NCI-H69 (cell line): ENCODE measurements around the gene NDUFAB1.
"Not testable (repeated sequence)": the region's sequence is repeated elsewhere in the genome, so short reads cannot be mapped to it uniquely, and the experiment has no call there.

Source experiments
- DNase-seq: peaks from one replicate; lab custom pipeline; 2025; lab: John Stamatoyannopoulos, UW

Gene NDUFAB1

DNA sequence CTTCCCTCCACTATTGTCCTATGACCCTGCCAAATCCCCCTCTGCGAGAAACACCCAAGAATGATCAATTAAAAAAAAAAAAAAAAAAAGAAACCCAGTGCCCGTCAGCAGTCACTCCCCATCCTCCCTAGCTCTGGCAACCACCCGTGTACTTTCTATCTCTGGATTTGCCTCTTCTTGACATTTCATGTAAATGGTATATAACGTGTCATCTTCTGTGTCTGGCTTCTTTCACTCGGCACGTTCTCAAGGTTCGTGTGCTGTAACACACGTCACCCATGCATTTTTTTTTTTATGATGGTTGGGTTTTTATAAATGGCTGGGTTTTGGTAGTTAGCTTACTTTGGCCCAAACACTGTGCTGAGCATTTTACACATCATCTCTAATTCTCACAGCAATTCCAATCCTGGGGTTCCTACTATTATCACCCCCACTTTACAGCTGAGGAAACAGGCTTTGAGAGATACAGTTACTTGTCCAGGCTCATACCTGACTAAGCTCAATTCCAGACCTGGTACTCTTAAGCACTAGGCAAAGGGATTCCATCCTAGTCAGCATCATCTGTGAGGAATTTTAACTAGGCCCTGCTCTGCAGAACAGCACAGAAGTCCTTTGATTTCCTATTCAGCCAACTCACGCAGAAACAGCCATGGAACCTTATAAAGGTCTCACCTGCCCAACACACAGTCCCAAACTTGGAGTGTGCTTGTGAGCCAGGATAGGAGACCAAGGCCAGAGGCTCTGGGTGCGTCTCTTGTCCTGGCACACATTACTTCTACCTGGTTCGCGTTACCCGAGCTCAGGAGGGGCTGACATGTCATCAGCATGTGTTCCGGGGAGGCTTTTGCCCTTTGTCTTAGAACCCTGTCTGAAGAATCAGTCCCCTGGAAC is 11.7 kb downstream of the NDUFAB1 start:
- DNase-seq = no peak

DNA sequence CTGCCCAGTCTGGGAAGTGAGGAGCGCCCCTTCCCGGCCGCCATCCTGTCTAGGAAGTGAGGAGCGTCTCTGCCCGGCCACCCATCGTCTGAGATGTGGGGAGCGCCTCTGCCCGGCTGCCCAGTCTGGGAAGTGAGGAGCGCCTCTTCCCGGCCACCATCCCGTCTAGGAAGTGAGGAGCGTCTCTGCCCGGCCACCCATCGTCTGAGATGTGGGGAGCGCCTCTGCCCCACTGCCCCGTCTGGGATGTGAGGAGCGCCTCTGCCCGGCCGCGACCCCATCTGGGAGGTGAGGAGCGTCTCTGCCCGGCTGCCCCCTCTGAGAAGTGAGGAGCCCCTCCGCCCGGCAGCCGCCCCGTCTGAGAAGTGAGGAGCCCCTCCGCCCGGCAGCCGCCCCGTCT is 12.8 kb downstream of the NDUFAB1 start:
- DNase-seq = not testable (repeated sequence)

DNA sequence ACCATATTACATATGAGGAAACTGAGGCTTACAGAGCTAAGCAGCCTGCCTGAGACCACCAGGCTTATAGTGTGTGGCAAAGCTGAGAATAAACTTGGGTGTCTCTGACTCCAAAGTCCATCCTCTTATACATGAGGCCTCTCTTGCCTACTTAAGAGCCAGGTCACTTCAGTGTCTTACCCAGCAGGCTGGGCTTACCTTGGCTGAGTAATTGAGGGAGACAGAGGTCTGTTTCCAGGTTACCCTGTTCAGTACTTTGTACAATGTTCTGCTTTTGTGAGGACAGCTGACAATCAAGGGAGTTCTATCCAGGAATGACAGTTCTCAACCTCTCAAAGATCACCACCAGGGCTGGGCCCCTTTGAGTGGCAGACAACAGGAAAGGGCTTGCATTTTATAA is 14.4 kb downstream of the NDUFAB1 start:
- DNase-seq = no peak

DNA sequence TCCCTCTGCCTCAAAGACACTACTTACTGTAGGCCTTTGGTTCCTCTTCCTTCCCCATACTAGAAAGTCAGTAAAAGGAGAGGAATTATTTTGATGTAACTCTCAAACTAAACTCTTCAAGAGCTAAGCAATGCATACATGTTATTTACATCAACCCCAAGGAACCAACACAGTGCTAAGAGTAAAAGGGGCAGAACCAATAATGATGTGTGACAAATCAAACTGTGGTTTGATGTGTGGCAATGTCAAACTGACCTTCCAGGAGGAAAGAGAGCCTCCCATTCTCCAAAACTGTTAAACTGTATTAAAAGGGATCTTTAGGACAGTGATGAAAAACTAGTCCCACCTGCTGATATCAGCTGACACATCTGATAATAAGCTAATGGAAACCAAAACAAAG is 15.7 kb downstream of the NDUFAB1 start:
- no peak for DNase-seq

DNA sequence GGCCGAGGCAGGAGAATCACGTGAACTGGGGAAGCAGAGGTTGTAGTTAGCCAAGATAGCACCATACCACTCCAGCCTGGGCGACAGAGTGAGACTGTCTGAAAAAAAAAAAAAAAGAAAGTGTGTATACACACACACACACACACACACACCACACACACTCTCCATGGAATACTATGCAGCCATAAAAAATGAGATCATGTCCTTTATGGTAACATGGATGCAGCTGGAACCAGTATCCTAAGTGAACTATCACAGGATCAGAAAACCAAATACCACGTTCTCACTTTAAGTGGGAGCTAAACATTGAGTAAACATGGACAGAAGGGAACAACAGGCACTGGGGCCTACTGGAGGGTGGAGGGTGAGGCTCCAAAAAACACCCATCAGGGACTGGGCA is 16.7 kb downstream of the NDUFAB1 start:
- no peak for DNase-seq

DNA sequence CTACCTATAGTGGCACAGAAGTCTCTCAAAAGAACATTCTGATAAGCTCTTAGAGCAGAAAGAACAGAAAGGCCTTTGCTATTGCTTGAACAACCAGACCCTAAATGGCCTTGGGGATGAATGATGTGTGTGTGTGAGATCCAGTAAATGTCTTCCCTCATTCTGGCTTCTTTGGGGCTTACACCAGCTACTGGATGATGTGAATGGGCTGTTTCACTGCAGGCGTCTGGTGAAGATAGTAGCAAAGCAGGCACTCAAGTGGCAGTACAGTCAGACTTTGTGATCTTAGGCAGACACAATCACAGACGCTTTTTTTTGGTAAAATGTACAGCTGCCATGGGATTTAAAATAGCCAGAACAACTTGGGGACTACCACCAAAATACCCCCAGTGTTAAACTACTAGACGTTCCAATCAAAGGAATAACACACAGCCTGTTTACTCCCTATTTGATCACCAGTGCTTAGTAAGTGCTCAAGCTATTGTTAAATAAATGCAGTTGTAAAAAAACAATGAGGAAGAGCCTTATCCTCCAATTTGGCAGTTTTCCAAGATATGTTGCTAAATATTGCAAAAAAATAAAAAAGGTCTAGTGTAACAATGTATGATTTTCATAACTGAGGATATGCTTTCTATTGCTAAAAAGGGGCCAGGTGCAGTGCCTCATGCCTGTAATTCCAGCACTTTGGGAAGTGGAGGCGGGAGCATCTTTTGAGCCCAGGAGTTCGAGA is 17.9 kb downstream of the NDUFAB1 start:
- DNase-seq = peak; percentile 7

DNA sequence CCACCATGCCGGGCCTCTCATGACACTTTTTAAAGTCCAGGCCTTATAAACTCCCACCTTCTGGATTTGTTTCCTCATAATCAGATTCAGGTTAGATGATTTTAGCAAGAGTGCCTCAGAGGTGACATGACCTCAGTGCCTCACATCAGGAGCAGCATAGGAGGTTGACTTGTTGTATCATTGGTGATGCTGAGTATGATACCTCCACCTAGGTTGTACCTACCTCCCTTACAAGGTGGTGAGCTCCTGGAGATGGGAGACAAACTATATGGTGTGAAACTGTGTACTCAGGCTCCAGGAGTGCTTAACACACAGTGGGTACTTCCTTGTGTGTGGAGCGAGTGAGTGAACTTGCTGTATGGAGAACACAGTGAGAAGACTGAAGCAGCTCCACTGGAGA is 18.6 kb downstream of the NDUFAB1 start:
- DNase-seq = no peak

DNA sequence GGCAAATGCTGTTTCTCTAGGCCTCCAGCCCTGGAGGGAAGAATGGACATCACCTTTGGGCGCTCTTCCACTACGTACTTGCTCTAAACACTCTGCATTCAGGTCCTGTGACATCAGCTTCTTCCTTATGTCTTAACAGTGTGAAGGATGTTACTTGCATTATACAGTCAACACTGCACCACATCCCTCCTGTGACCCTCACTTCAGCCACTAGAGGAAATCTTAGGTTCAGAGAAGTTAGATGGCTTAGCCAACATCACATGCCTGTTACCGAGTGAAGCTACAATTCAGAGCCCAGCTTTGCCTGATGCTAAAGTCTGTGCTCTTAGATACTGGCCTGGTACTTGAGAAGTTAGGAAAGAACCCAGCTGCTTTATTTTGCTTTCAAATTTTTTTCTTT is 20.3 kb downstream of the NDUFAB1 start:
- DNase-seq = no peak

DNA sequence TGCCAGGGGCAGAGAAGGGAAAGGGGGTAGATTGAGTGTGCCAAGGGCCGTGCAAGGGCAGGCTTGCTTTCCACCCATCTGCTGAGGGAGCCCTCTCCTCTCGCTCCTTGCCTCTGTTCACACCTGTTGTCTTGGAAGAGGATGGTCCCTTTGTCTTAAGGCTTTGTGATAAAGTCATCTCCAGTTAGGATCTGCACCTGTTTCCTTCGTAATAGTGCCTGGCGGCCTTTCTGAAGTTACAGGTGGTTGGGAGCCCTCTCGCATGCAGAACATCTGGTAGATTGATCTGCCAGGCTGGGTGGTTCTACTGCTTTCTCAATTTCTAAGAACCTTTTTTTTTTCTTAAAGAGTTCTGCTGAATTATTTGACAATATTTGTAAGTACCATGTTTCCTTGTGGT is 22.3 kb downstream of the NDUFAB1 start:
- no peak for DNase-seq

DNA sequence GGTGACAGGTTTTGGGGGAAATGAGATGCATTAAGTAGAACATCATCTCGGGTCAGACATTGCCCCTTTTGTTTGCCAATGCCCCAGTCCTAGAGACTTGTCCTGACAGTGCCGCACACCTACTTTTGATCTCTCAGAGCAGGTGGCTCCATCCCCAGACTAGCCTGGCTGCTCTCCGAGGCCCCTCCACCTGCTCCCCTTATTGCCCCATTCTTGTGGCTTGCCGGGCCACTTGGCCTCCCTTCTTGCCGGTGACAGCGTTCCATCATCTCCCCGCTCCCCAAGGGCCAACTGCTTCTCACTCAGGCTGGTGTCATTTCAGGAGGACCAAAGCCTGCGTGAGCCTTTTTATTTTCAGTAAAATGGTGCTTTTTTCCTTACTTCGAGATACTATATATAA is 23.7 kb downstream of the NDUFAB1 start:
- DNase-seq = no peak

DNA sequence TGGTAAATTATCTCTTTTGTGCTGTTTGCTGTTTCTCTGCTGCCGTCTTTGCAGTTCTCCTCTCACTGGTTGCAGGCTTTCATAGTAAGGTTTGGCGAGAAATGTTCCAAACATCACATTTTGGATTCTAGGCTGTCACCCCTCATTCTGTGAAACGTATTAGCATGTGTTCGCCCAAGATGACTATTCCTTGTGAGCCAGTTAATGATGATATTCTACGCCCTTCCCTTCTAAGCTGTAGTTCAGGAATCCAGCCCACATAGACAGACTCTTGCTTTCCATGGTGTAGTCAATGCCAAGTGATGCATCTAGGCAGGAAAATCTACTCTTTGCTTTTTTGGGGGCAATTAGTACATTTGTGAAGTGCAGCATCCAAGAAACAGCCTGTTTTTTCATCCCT is 24.2 kb downstream of the NDUFAB1 start:
- DNase-seq = no peak

DNA sequence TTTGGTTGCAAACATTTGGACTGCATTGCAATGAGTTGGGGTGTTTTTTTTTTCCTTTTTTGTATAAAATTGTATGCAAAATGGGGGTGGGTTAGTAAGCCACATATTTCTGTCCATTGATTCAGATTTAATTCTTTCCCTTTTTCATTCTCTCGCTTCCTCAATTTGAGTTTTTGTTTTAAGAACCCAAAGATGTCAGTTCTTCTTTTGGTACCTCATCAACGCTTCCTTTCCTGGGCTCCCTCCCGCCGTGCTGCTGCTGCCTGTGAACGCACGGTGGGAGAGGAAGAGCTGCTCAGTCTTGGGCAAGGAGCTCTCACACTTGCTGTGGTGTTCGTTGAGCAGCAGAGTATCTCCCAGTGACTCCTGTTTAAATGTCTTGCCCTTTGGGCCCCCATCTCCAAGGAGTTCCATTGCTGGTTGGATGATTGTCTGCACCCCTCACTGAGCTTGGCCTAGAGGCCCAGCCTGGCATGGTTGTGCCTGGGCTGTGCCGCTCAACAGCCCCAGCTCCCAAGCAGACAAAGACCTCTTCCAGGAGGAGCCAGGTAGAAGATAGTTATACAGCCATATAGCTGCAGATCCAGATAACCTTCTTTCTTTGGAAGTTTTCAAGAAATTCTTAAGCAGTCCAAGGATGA is 25.0 kb downstream of the NDUFAB1 start:
- no peak for DNase-seq

DNA sequence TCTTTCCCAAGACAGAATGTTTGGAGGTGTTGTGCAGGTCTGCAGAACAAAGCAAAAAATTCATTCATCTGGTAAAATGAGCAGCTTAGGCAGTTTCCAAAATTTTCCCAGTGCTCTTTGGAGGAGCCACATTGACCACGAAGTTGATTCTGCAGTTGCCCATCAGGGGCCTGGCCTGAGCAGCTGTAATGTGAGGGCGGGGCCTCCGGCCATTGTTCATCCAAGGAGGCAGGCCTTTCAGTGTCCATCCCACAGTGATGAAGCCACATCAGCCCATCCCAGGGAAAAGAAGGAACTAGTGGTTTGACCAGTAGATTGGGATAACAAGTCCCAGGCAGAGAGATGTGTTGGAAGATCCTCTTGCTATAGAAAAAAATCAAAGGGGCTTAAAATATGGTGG is 28.5 kb downstream of the NDUFAB1 start:
- no peak for DNase-seq

DNA sequence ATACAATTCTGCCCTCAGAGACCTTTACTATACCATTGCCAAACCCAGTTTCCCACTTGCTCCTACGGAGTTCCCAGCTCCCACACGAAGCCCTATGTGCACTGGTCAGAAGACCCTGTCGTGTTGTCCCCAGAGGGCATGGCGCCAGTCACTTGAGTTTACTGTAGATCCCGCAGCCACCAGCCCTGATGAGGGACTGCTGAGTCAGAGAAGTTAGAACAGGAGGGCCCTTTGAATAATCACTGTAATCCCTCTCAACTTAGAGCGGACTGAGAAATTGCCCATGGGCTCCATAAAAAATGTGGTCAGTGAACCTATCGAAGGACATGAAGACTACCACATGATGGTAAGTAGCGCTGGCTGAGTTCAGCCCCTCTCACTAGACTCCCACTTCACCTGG is 29.4 kb downstream of the NDUFAB1 start:
- no peak for DNase-seq

DNA sequence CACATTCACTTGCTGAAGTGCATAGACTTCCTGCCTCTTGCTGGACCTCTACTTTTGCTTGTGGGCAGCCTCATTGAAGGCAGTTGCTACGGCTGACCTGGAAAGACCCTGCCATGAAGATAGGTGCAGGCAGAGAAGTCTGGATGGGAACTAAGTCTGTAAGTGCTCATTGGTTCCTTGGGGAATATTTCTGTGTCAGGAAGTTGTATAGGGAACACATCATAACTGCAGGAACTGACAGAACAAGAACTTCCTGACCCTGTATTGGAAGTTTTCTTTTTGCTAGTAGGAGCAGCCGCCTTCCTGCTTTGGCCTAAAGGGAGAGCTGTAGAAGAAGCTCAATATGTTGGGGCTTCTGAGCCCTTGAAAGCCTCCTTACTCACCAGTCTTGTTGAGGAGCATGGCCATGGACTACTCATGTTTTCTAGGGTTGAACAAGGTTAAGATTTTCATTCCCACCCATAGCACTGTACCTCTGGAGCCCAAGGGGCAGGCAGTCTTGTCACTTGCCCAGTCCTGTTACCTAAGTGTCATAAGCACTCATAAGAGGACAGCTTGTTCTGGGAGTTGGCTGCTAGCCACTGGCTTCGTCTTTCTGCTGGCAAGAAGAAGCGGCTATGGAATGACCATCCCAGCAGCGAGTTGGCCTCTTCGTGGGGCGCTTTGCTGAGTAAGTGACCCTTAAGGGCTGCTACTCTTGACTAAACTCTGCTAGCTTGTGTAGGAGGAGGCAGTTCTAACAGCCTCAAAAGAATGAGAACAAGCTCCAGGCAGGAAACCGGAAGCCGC is 31.3 kb downstream of the NDUFAB1 start:
- DNase-seq = no peak

DNA sequence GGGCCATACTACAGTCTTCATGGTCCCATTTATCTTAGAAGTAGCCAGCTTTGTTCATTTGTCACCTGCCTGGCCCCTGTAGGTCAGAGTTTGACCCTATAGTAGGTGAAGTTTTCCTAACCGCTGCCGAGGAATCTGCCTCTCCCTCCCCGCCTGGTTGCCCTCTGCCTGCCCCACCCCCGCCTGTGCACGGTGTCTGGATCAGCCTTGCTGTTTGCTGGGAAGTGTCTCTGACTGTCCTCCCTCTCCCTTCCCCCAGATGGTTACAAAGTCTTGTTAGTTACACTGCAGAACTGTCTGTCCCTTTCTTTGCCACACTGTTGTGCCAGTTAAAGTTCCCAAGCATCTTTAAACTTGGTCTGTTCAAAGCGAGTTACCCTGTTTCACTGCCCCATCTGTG is 32.9 kb downstream of the NDUFAB1 start:
- DNase-seq = no peak

DNA sequence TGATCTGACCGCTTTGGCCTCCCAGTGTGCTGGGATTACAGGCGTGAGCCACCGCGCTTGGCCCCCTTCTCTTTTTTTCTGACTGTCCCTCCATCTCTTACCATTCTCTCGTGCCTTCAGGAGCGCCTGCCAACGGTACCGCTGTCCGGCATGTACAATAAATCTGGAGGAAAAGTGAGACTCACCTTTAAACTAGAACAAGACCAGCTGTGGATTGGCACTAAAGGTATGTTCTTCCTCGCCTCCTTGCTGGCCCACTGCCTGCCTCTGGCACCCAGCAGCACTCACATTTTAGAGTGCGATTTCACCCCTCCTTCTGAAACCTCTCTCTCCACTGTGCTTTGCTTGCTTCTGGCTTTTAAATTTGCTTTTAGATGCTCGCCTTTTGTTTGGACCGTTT is 33.6 kb downstream of the NDUFAB1 start:
- DNase-seq = no peak

DNA sequence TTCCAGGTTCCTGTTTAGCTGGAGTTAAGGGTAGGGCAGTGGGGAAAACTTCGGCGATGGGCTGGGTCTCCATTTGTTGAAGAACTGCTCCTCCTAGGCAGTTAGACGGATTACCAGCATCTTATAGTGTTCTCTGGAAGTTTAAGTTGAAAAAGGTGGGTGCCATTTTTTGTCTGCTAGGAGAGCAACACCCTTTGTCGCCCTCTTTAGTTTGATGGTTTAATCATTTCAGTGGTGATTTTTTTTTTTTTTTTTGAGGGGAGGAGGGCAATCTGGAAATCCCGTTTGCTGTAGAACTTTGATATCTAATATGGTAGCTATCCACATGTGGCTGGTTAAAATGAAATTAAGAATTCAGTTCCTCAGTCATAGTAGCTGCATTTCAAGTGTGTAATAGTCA is 34.5 kb downstream of the NDUFAB1 start:
- DNase-seq = no peak

DNA sequence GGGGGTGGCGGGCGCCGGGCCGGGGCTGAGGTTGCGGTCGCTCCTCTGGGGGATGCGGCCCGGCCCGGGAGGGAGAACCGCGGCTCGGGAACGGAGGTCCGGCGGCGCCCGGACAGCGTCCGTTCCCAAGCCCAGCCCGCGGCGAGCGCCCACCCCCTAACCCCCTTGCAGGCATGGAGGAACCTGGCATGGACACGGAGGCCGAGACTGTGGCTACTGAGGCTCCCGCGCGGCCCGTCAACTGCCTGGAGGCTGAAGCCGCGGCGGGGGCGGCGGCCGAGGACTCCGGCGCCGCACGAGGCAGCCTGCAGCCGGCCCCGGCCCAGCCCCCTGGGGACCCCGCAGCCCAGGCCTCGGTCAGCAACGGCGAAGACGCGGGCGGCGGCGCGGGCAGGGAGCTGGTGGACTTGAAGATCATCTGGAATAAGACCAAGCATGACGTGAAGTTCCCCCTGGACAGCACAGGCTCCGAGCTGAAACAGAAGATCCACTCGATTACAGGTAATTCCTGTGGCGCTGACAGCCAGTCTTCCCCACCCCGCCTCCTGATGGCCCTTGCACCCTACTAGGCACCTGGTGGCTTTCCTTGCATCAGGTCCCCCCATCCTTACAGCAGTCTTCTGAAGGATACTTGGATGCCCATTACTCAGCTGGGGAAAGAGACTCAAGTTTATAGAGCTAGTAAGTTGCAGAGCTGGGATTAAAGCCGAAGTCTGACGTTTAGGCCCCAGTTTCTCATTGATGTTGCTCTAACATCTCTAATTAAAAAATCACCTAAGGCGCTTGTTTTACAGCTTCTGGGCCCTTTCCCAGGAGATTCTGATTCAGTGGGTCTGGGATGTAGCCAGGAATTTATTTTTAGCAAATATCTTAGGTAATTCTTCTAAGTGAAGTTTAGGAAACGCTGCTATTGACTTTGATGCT is 38.1 kb downstream of the NDUFAB1 start:
- peak; percentile 59 for DNase-seq

DNA sequence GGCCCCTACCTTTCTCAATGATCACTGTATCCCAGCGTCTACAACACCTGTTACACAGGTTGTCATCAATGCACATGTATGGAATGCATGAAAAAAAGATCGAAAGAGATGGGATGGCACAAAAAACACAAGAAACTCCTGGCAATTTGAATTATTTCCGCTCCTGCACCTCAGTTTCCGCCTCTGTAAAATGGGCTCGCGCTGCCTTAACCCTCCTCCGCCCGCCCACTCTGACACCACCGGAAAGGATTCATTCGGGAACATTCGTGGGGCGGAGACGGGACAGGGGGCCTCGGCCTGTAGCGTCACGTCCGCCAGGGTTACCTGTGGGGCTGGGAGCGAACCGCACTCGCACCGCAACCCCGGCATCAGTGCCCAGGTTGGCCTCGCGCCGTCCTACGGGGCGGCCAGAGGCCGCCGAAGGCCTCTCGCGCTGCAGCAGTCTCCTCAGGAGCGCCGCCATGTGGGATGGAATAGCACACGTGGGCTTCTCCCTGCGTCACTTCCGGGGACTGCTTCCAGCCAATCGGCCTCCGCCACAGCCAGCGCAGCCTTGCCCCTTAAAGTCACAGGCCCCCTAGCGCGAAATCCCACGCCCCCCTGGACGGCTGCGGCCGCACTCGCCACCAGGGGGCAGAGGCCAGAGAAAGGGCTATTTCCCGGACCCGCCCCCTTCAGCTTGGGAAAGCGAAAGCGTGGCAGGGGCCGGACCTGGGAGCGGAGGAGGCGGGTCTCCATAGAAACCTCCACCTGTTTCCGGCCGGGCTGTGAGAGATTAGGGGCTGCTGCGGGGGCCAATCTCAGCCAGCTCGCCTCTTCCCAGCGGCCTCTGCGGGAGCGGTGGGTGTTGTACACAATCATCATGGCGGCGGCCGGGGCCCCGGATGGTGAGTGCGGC is 39.0 kb downstream of the NDUFAB1 start, which contains the start of the genes EARS2 and UBFD1:
Gene EARS2 (minus strand): TSS at position 470 of the 898 bp plus-strand sequence. CDS start 7 bp downstream, at position 463.
Gene UBFD1 (plus strand): TSS at position 847 of the 898 bp plus-strand sequence. CDS start 16 bp downstream, at position 863.
- peak; percentile 99 for DNase-seq
